ENCODE data around the gene SEC24A.
"Not testable (repeated sequence)": the region's sequence is repeated elsewhere in the genome, so short reads cannot be mapped to it uniquely, and the experiment has no call there.

SEC24A gene

GRCh38 chr5:134649163-134649835 lies 714 bp downstream of the SEC24A start:
- TF ChIP-seq CTCF (conservative IDR thresholded peaks at IDR 0.05; ENCODE audit: low read depth, low read length): no peak
- peak; percentile 25 for DNase-seq (ENCODE audit: low read depth)
- H3K4me3 ChIP-seq (ENCODE audit: low read depth, low read length): peak overlapping the region; percentile 86

- H3K4me3 ChIP-seq (ENCODE audit: low read depth, low read length): peak overlapping the region; percentile 86
- DNase-seq (ENCODE audit: low read depth): not testable (repeated sequence)
Measured at GRCh38 chr5:134650660-134651059, 2.1 kb downstream of the SEC24A start.

- no peak for DNase-seq (ENCODE audit: low read depth)
- TF ChIP-seq CTCF (conservative IDR thresholded peaks at IDR 0.05; ENCODE audit: low read depth, low read length): no peak
- H3K4me3 ChIP-seq (ENCODE audit: low read depth, low read length): no peak overlapping the region
Measured at GRCh38 chr5:134651531-134651930, 2.9 kb downstream of the SEC24A start.

GRCh38 chr5:134656690-134657089 lies 8.1 kb downstream of the SEC24A start:
- no peak overlapping the region for H3K4me3 ChIP-seq (ENCODE audit: low read depth, low read length)
- no peak for TF ChIP-seq CTCF (conservative IDR thresholded peaks at IDR 0.05; ENCODE audit: low read depth, low read length)
- DNase-seq (ENCODE audit: low read depth): no peak

- DNase-seq (ENCODE audit: low read depth): no peak
- no peak overlapping the region for H3K4me3 ChIP-seq (ENCODE audit: low read depth, low read length)
- TF ChIP-seq CTCF (conservative IDR thresholded peaks at IDR 0.05; ENCODE audit: low read depth, low read length): no peak
Measured at GRCh38 chr5:134659456-134659855, 10.9 kb downstream of the SEC24A start.

GRCh38 chr5:134659922-134660321 lies 11.3 kb downstream of the SEC24A start:
- DNase-seq (ENCODE audit: low read depth): no peak
- no peak for TF ChIP-seq CTCF (conservative IDR thresholded peaks at IDR 0.05; ENCODE audit: low read depth, low read length)
- H3K4me3 ChIP-seq (ENCODE audit: low read depth, low read length): no peak overlapping the region

GRCh38 chr5:134662971-134663370 lies 14.4 kb downstream of the SEC24A start:
- no peak for TF ChIP-seq CTCF (conservative IDR thresholded peaks at IDR 0.05; ENCODE audit: low read depth, low read length)
- no peak for DNase-seq (ENCODE audit: low read depth)
- H3K4me3 ChIP-seq (ENCODE audit: low read depth, low read length): no peak overlapping the region

Data from choroid plexus epithelial cell (primary cell).